ENCODE results near the gene JAK3. TPM values are rescaled to one million over a fixed set of nuclear protein-coding genes. Genes with fewer than 3 reads are reported as not detected.

Gene JAK3
- total RNA-seq, 2 experiments from 2014 or later: 200 to 217 TPM

GRCh38 chr19:17863520-17864182 is 15.9 kb upstream of the JAK3 start:
- ChIA-PET POLR2A (interaction anchor here (1.0 to 7.8 kb wide), 5 partner anchors 9 to 113 kb away, joined by 3 to 99 read pairs (median 9); partner anchors contain the start of genes CCDC124, FCHO1, JAK3 and SLC5A5), CTCF (interaction anchor here (1.0 kb wide), 1 partner anchor 75 kb away, joined by 3 read pairs; no protein-coding TSS in a partner anchor)
- DNase-seq: no peak
- H3K4me1 Mint-ChIP-seq (ENCODE audit: low read depth): peaks cover 35% of the 10 kb centered on the region
- peaks cover 3% of the 10 kb centered on the region for H3K27me3 Mint-ChIP-seq
- H3K9me3 Mint-ChIP-seq: no peaks in the 10 kb centered on the region
- intact Hi-C loops (cut with micrococcal nuclease): no loop called here
- H3K27ac Mint-ChIP-seq: peak overlapping the region; percentile 64
- H3K4me3 Mint-ChIP-seq: no peak overlapping the region
- peaks cover 46% of the 10 kb centered on the region for H3K36me3 Mint-ChIP-seq

DNA sequence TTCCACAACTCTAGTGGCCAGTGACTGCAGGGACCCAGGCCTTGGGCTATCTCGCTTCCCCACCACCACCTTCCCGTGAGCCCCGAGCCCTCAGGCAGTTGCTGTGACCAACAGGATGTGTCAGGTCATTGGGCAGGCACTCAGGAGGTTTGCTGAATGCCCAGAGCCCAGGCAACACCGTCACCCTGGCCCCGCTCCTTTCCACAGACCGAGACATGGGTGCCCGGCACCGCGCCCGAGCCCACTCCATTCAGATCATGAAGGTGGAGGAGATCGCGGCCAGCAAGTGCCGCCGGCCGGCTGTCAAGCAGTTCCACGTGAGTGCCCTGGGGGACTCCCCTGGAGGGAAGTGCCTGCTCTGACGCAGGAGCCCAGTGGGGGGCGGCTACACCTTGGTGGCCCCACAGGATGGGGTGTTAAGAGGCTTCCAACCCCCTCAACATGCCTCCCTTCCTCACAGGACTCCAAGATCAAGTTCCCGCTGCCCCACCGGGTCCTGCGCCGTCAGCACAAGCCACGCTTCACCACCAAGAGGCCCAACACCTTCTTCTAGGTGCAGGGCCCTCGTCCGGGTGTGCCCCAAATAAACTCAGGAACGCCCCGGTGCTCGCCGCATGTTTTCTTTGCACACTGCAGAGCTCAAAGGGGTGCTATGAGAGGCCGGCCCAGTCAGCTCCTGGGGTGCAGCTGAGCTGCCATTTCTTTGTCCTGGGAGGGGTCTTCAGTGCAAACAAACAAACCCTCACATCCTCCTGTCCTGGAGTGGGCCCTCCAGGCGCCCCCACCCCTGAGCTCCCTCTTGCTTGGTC is 15.1 kb upstream of the JAK3 start:
- Mint-ChIP-seq H3K9me3 (no peaks in the 10 kb centered on the region), H3K4me3 (peak overlapping the region; percentile 37), H3K4me1 (ENCODE audit: low read depth) (peaks cover 35% of the 10 kb centered on the region), H3K36me3 (peaks cover 46% of the 10 kb centered on the region), H3K27me3 (peaks cover 3% of the 10 kb centered on the region), H3K27ac (peak overlapping the region; percentile 99)
- no peak for DNase-seq
- intact Hi-C loops (cut with micrococcal nuclease): no loop called here
- ChIA-PET CTCF (interaction anchor here (0.6 to 1.0 kb wide), 3 partner anchors 8 to 76 kb away, joined by 3 read pairs; partner anchors contain the start of gene CCDC124), POLR2A (interaction anchor here (1.0 to 7.8 kb wide), 6 partner anchors 9 to 112 kb away, joined by 3 to 99 read pairs (median 12); partner anchors contain the start of genes CCDC124, FCHO1, JAK3 and SLC5A5)

DNA sequence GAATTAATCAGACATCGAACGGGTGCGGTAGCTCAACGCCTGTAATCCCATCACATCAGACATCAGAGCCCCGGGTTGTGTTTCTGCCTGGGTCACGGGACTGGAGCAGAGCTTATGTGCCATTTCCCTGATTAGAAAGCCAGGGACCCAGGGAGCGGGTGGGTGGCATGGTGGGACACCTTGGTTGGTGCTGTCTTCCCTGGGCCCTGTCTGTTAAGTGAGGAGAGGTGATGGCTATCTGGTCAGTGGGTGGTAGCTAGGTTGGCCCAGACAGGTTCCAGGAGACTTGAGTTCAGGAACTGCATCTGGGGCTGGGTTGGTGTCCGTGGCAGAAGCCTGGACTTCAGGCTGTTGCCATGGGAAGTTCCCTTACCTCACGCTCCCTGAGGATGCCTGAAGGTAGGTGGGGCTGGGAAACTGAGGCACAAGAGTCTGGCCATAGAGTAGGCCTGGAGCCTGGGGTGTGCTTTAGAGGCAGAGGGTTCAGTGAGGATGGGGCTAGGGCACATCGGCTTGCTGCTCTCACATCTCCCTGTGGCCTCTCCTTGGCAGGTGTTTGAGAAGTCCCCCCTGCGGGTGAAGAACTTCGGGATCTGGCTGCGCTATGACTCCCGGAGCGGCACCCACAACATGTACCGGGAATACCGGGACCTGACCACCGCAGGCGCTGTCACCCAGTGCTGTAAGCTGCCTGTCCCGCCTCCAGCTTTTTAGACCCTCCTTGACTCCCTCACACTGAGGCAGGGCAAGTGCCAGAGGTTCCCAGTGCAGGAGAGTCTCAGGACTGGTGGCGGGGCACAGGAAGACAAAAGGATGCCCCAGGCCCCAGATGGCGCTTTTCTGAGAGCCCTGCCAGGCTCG is 14.0 kb upstream of the JAK3 start:
- intact Hi-C loops (cut with micrococcal nuclease): no loop called here
- peak overlapping the region; percentile 100 for H3K4me3 Mint-ChIP-seq
- ChIA-PET CTCF (interaction anchor here (0.6 to 4.0 kb wide), 4 partner anchors 10 to 71 kb away, joined by 3 to 186 read pairs (median 18); partner anchors contain the start of genes CCDC124 and SLC5A5), POLR2A (interaction anchor here (0.6 to 7.8 kb wide), 4 partner anchors 10 to 133 kb away, joined by 3 to 99 read pairs (median 66); partner anchors contain the start of genes CCDC124, JAK3 and SLC5A5)
- peaks cover 3% of the 10 kb centered on the region for H3K27me3 Mint-ChIP-seq
- DNase-seq: no peak
- peak overlapping the region; percentile 99 for H3K27ac Mint-ChIP-seq
- H3K9me3 Mint-ChIP-seq: no peaks in the 10 kb centered on the region
- H3K36me3 Mint-ChIP-seq: peaks cover 46% of the 10 kb centered on the region
- peaks cover 35% of the 10 kb centered on the region for H3K4me1 Mint-ChIP-seq (ENCODE audit: low read depth)

DNA sequence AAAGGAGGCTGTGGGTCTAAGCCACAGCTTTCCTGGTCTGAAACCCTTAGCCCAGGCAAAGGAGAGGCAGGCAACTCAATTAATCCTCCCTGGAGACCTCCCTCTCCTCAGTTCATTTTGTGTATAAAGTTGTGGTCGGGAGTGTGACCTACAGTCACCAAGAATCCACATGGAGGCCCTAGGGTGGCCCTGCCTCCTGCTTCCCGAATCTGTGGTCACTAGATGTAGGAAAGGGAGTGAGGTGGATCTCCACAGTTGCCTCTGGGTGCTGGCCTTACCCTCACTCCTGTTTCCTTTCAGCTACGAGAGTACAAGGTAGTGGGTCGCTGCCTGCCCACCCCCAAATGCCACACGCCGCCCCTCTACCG is 13.2 kb upstream of the JAK3 start:
- no peak for DNase-seq
- Mint-ChIP-seq H3K9me3 (no peaks in the 10 kb centered on the region), H3K4me1 (ENCODE audit: low read depth) (peaks cover 35% of the 10 kb centered on the region), H3K4me3 (peak overlapping the region; percentile 100), H3K27ac (peak overlapping the region; percentile 99), H3K36me3 (peaks cover 46% of the 10 kb centered on the region), H3K27me3 (peaks cover 3% of the 10 kb centered on the region)
- intact Hi-C loops (cut with micrococcal nuclease): no loop called here
- POLR2A ChIA-PET: interaction anchor here (0.6 to 7.8 kb wide), 5 partner anchors 11 to 134 kb away, joined by 3 to 99 read pairs (median 40); partner anchors contain the start of genes CCDC124, JAK3 and SLC5A5
- CTCF ChIA-PET: interaction anchor here (1.0 to 4.0 kb wide), 6 partner anchors 11 to 406 kb away, joined by 3 to 186 read pairs (median 26); partner anchors contain the start of genes CCDC124, JAK3 and SLC5A5

DNA sequence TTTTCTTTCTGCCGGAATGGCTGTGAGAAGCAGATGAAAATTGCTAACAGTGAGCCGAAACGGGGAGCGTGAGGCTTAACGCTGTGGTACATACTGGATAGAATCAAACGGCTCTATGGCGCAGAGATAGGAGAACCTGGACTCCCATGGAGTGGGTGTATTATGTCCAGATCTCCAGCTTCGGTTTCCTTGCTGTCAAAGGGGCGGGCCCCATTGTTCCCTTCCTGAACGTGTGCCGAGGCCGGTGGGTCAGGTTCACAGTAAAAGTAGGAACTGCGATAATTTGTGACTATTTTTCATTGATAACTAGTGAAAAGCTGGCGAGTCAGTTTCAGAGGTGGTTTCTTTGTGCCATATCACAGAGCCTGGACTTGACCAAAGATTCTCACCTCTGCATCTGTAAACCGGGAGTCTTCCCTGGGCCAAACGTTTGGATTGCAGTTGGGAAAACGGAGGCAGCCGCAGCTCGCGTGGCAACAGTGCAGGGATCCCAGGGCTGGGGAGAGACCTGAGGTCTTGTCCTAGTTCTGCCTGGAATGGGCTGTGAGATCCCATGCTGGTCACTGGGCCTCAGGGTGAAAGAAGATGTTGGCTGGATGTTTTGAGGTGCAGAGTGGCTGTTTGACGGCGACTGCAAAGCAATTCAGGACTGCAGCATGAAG is 12.7 kb upstream of the JAK3 start:
- Mint-ChIP-seq H3K4me3 (peak overlapping the region; percentile 100), H3K4me1 (ENCODE audit: low read depth) (peaks cover 38% of the 10 kb centered on the region), H3K36me3 (peaks cover 43% of the 10 kb centered on the region), H3K9me3 (no peaks in the 10 kb centered on the region), H3K27me3 (peaks cover 3% of the 10 kb centered on the region), H3K27ac (peak overlapping the region; percentile 99)
- intact Hi-C loops (cut with micrococcal nuclease): no loop called here
- no peak for DNase-seq
- ChIA-PET CTCF (interaction anchor here (0.7 to 4.0 kb wide), 10 partner anchors 11 to 406 kb away, joined by 3 to 186 read pairs (median 12); partner anchors contain the start of genes CCDC124, JAK3 and SLC5A5), POLR2A (interaction anchor here (0.9 to 7.8 kb wide), 5 partner anchors 11 to 108 kb away, joined by 3 to 99 read pairs (median 40); partner anchors contain the start of genes CCDC124, JAK3 and SLC5A5)

GRCh38 chr19:17859533-17860330 is 11.9 kb upstream of the JAK3 start, which contains the start of gene RPL18A:
Gene RPL18A (plus strand): TSS chr19:17859910. CDS start chr19:17859957, 47 bp downstream.
- CTCF ChIA-PET: interaction anchor here (0.6 to 4.0 kb wide), 36 partner anchors 8 to 451 kb away, joined by 3 to 186 read pairs (median 4); partner anchors contain the start of genes CCDC124, JAK3, MAP1S and SLC5A5

GRCh38 chr19:17855280-17856152 is 7.7 kb upstream of the JAK3 start:
- POLR2A ChIA-PET: interaction anchor here (1.2 to 1.9 kb wide), 2 partner anchors 31 to 77 kb away, joined by 3 to 6 read pairs; partner anchors contain the start of gene CCDC124
- Mint-ChIP-seq H3K4me1 (ENCODE audit: low read depth) (peaks cover 24% of the 10 kb centered on the region), H3K9me3 (peaks cover 4% of the 10 kb centered on the region)

More at GRCh38 chr19:17859533-17860330, 11.9 kb upstream of the JAK3 start, which contains the start of gene RPL18A:
- intact Hi-C loops (cut with micrococcal nuclease): loop anchor here (1.0 to 5.0 kb wide), 5 partner anchors 11 to 142 kb away; partner anchors contain the start of gene MAP1S
- H3K36me3 Mint-ChIP-seq: peaks cover 43% of the 10 kb centered on the region
- peak within 1 kb of the TSS; percentile 99 for H3K27ac Mint-ChIP-seq
- POLR2A ChIA-PET: interaction anchor here (0.6 to 7.8 kb wide), 16 partner anchors 10 to 454 kb away, joined by 3 to 99 read pairs (median 4); partner anchors contain the start of genes BST2, CCDC124, FCHO1 and JAK3
- peak; percentile 100 for DNase-seq
- peak within 1 kb of the TSS; percentile 100 for H3K4me3 Mint-ChIP-seq
- peaks cover 41% of the 10 kb centered on the region for H3K4me1 Mint-ChIP-seq (ENCODE audit: low read depth)
- no peaks in the 10 kb centered on the region for H3K9me3 Mint-ChIP-seq
- peaks cover 3% of the 10 kb centered on the region for H3K27me3 Mint-ChIP-seq

GRCh38 chr19:17854061-17854460 is 6.3 kb upstream of the JAK3 start:
- intact Hi-C loops (cut with micrococcal nuclease): no loop called here
- H3K27ac Mint-ChIP-seq: no peak overlapping the region

More at GRCh38 chr19:17855280-17856152, 7.7 kb upstream of the JAK3 start:
- peaks cover 3% of the 10 kb centered on the region for H3K27me3 Mint-ChIP-seq
- intact Hi-C loops (cut with micrococcal nuclease): loop anchor here (1.0 to 5.0 kb wide), 4 partner anchors 71 to 359 kb away; partner anchors contain the start of gene MAP1S
- peak; percentile 95 for DNase-seq
- peak overlapping the region; percentile 53 for H3K4me3 Mint-ChIP-seq
- peaks cover 13% of the 10 kb centered on the region for H3K36me3 Mint-ChIP-seq
- peak overlapping the region; percentile 34 for H3K27ac Mint-ChIP-seq
- CTCF ChIA-PET: interaction anchor here (0.6 to 4.2 kb wide), 24 partner anchors 7 to 594 kb away, joined by 3 to 41 read pairs (median 4); partner anchors contain the start of genes B3GNT3 and CCDC124

More at GRCh38 chr19:17854061-17854460, 6.3 kb upstream of the JAK3 start:
- H3K4me1 Mint-ChIP-seq (ENCODE audit: low read depth): peaks cover 27% of the 10 kb centered on the region
- H3K27me3 Mint-ChIP-seq: no peaks in the 10 kb centered on the region
- ChIA-PET CTCF (interaction anchor here (1.1 to 4.2 kb wide), 6 partner anchors 9 to 358 kb away, joined by 3 to 41 read pairs (median 9); partner anchors contain the start of gene CCDC124), POLR2A (no interaction called here)
- DNase-seq: no peak
- H3K9me3 Mint-ChIP-seq: peaks cover 4% of the 10 kb centered on the region
- peaks cover 3% of the 10 kb centered on the region for H3K36me3 Mint-ChIP-seq
- H3K4me3 Mint-ChIP-seq: no peak overlapping the region

All from activated CD4-positive, alpha-beta memory T cell treated with anti-CD3 and anti-CD28 coated beads for 36 hours (primary cell).